Measurements from ENCODE around the gene NEK4.
"Not testable (repeated sequence)": the region's sequence is repeated elsewhere in the genome, so short reads cannot be mapped to it uniquely, and the experiment has no call there.

The NEK4 gene

GRCh38 chr3:52731590-52731989 lies 39.1 kb downstream of the NEK4 start:
- DNase-seq (ENCODE audit: low read depth in 2 of 2) = no peak

- DNase-seq (ENCODE audit: low read depth in 2 of 2) = no peak
Observed at GRCh38 chr3:52730681-52731080, 40.1 kb downstream of the NEK4 start.

- not testable (repeated sequence) for DNase-seq (ENCODE audit: low read depth in 2 of 2)
Observed at GRCh38 chr3:52728753-52729152, 42.0 kb downstream of the NEK4 start.

GRCh38 chr3:52724511-52724910 lies 46.2 kb downstream of the NEK4 start:
- DNase-seq (ENCODE audit: low read depth in 2 of 2) = no peak

- no peak for DNase-seq (ENCODE audit: low read depth in 2 of 2)
Observed at GRCh38 chr3:52723935-52724334, 46.8 kb downstream of the NEK4 start.

- no peak for DNase-seq (ENCODE audit: low read depth in 2 of 2)
Observed at GRCh38 chr3:52722491-52722890, 48.2 kb downstream of the NEK4 start.

- no peak for DNase-seq (ENCODE audit: low read depth in 2 of 2)
Observed at GRCh38 chr3:52721730-52722008, 49.1 kb downstream of the NEK4 start.

GRCh38 chr3:52721002-52721729 lies 49.6 kb downstream of the NEK4 start:
- no peak for DNase-seq (ENCODE audit: low read depth in 2 of 2)

GRCh38 chr3:52719618-52720017 lies 51.1 kb downstream of the NEK4 start:
- no peak for DNase-seq (ENCODE audit: low read depth in 2 of 2)

GRCh38 chr3:52715714-52716305 lies 54.9 kb downstream of the NEK4 start:
- no peak for DNase-seq (ENCODE audit: low read depth in 2 of 2)

GRCh38 chr3:52714335-52715302 lies 56.1 kb downstream of the NEK4 start:
- no peak for DNase-seq (ENCODE audit: low read depth in 2 of 2)

GRCh38 chr3:52712291-52713212 lies 58.2 kb downstream of the NEK4 start:
- DNase-seq (ENCODE audit: low read depth in 2 of 2) = no peak

- DNase-seq (ENCODE audit: low read depth in 2 of 2) = no peak
Observed at GRCh38 chr3:52710512-52710911, 60.2 kb downstream of the NEK4 start.

- no peak for DNase-seq (ENCODE audit: low read depth in 2 of 2)
Observed at GRCh38 chr3:52707585-52707984, 63.2 kb downstream of the NEK4 start.

- DNase-seq (ENCODE audit: low read depth in 2 of 2) = peak; percentile 58 to 69
Observed at GRCh38 chr3:52705688-52706686, 64.8 kb downstream of the NEK4 start, which contains the start of the genes GLT8D1 and SPCS1. TSS of gene GLT8D1 (minus strand) at chr3:52705791. CDS start at chr3:52700460, 5,331 bp downstream. TSS of gene SPCS1 (plus strand) at chr3:52706106. CDS start at chr3:52706247, 141 bp downstream.

- no peak for DNase-seq (ENCODE audit: low read depth in 2 of 2)
Observed at GRCh38 chr3:52705438-52705687, 65.4 kb downstream of the NEK4 start.

- no peak for DNase-seq (ENCODE audit: low read depth in 2 of 2)
Observed at GRCh38 chr3:52704611-52705437, 65.9 kb downstream of the NEK4 start.

- no peak for DNase-seq (ENCODE audit: low read depth in 2 of 2)
Observed at GRCh38 chr3:52703341-52703740, 67.4 kb downstream of the NEK4 start.

GRCh38 chr3:52697632-52697965 lies 73.1 kb downstream of the NEK4 start:
- no peak for DNase-seq (ENCODE audit: low read depth in 2 of 2)

Measured in activated CD8-positive, alpha-beta memory T cell treated with anti-CD3 and anti-CD28 coated beads for 4 hours (primary cell).